GM23338 (cell line): ENCODE measurements around the gene BRD2. TPM values are rescaled to one million over a fixed set of nuclear protein-coding genes. Genes with fewer than 3 reads are reported as not detected.

Experiments
- ATAC-seq: fragments of 200-7000 bp; cut with Tn5 transposase; 3 replicates; pipeline ENCODE4 v1.9.1; 2020
- DNase-seq: peaks from one replicate; pipeline ENCODE4 v3.0.0-alpha.2; 2015; ENCODE audit warnings: low spot score
- H2AFZ ChIP-seq: fragments of 200-600 bp; sonication (generic); 2 replicates; pipeline ENCODE4 v1.8.0; 2016; ENCODE audit warnings: antibody characterized with exemption, mild to moderate bottlenecking, moderate library complexity
- H3F3A ChIP-seq: fragments of 200-600 bp; sonication (generic); replicated peaks from 2 replicates; pipeline ENCODE4 v1.8.0; 2017; ENCODE audit warnings: antibody characterized with exemption, mixed run types, low read depth
- H3K27ac ChIP-seq: fragments of 200-600 bp; sonication (generic); 2 replicates; pipeline ENCODE4 v1.6.1; 2016; ENCODE audit warnings: low read depth
- H3K27me3 ChIP-seq: fragments of 200-600 bp; sonication (generic); 2 replicates; pipeline ENCODE4 v1.8.0; 2016; ENCODE audit warnings: mild to moderate bottlenecking, mixed run types, moderate library complexity; ENCODE audit not compliant: insufficient read depth
- H3K36me3 ChIP-seq: fragments of 200-600 bp; sonication (generic); 2 replicates; pipeline ENCODE4 v1.8.0; 2016; ENCODE audit warnings: mild to moderate bottlenecking; ENCODE audit not compliant: insufficient read depth
- H3K4me1 ChIP-seq: fragments of 200-600 bp; sonication (generic); 2 replicates; pipeline ENCODE4 v1.8.0; 2016; ENCODE audit warnings: mild to moderate bottlenecking, moderate library complexity; ENCODE audit not compliant: insufficient read depth
- H3K4me2 ChIP-seq: fragments of 200-600 bp; sonication (generic); 2 replicates; pipeline ENCODE4 v1.7.1; 2017; ENCODE audit warnings: mixed run types
- H3K4me3 ChIP-seq: fragments of 200-600 bp; sonication (generic); 2 replicates; pipeline ENCODE4 v1.6.1; 2016; ENCODE audit warnings: mixed run types
- H3K79me2 ChIP-seq: fragments of 200-600 bp; sonication (generic); replicated peaks from 2 replicates; pipeline ENCODE4 v1.8.0; 2017; ENCODE audit warnings: mild to moderate bottlenecking; ENCODE audit not compliant: insufficient read depth
- H3K9me2 ChIP-seq: fragments of 200-600 bp; sonication (generic); 2 replicates; pipeline ENCODE4 v1.8.0; 2017; ENCODE audit not compliant: insufficient read depth
- H4K20me1 ChIP-seq: fragments of 200-600 bp; sonication (generic); replicated peaks from 2 replicates; pipeline ENCODE4 v1.8.0; 2017; ENCODE audit warnings: mild to moderate bottlenecking; ENCODE audit not compliant: insufficient read depth
- H3K27ac Mint-ChIP-seq: 2 replicates; pipeline ENCODE4 v1.8.0; 2020; ENCODE audit warnings: inconsistent platforms, mild to moderate bottlenecking, moderate library complexity, mixed read lengths
- H3K27me3 Mint-ChIP-seq: 3 replicates; pipeline ENCODE4 v1.8.0; 2022; ENCODE audit warnings: low read depth, mild to moderate bottlenecking, moderate library complexity, mixed read lengths, inconsistent platforms; ENCODE audit not compliant: insufficient read depth, poor library complexity
- H3K36me3 Mint-ChIP-seq: 3 replicates; pipeline ENCODE4 v1.8.0; 2021; ENCODE audit warnings: low read depth, mild to moderate bottlenecking, inconsistent platforms, moderate library complexity, mixed read lengths
- H3K4me1 Mint-ChIP-seq: 3 replicates; pipeline ENCODE4 v1.8.0; 2020; ENCODE audit warnings: mild to moderate bottlenecking, inconsistent platforms, mixed read lengths
- H3K4me3 Mint-ChIP-seq: 3 replicates; pipeline ENCODE4 v1.8.0; 2021; ENCODE audit warnings: moderate library complexity, mild to moderate bottlenecking, inconsistent platforms, mixed read lengths
- H3K9me3 Mint-ChIP-seq: 3 replicates; pipeline ENCODE4 v1.8.0; 2020; ENCODE audit warnings: moderate library complexity, mild to moderate bottlenecking, inconsistent platforms, mixed read lengths
- EZH2 ChIP-seq: fragments of 200-600 bp; sonication (generic); IDR thresholded peaks from one replicate; pipeline ENCODE4 v1.8.0; 2017; ENCODE audit warnings: antibody characterized with exemption, mild to moderate bottlenecking, low read depth; ENCODE audit not compliant: unreplicated experiment
- polyA plus RNA-seq: library from polyadenylated mRNA; unstranded; fragments of >200 nt; fragmentation: Nextera tagmentation; extraction: Ambion mirVana; gene quantifications from 2 replicates; pipeline ENCODE4 v1.2.1, GENCODE V29; 2016
- total RNA-seq: library from RNA; depleted of rRNA; stranded (reverse); fragments of >200 nt; shearing (Covaris generic); gene quantifications from 2 replicates; pipeline ENCODE4 v1.2.3, GENCODE V29; 2014
- TF ChIP-seq, protein P1 (sequence below): fragments of 250-450 bp; sonication (Bioruptor Pico); IDR thresholded peaks from 2 replicates; pipeline ENCODE4 v1.5.0; 2020; ENCODE audit warnings: mild to moderate bottlenecking, moderate library complexity
- TF ChIP-seq, protein P2 (sequence below): IDR thresholded peaks from one replicate; pipeline ENCODE4 v1.6.1; 2018; ENCODE audit warnings: antibody characterized with exemption; ENCODE audit not compliant: unreplicated experiment

Gene BRD2
- total and polyA plus RNA-seq, 2 experiments from 2014 or later = 84.9 to 169 TPM

DNA sequence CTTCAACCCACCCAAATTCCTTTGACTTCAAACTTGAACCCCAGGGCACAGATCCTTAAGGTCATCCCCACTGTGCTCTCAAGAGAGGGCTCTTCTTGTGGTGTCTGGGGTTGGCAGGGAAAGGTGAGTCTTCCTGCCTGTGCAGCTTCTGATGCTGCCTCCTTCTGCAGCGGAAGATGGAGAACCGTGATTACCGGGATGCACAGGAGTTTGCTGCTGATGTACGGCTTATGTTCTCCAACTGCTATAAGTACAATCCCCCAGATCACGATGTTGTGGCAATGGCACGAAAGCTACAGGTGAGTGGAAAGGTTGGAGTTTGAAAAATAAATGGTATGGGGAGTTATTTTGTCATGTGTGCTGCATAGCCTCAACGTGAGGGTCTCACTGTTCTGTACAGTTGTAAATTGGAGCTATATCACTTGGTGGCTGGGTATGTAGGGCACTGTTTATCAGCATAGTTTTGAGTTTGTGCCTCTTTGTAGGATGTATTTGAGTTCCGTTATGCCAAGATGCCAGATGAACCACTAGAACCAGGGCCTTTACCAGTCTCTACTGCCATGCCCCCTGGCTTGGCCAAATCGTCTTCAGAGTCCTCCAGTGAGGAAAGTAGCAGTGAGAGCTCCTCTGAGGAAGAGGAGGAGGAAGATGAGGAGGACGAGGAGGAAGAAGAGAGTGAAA is 9.0 kb downstream of the BRD2 start (continued):
- TF ChIP-seq, protein P1, sequence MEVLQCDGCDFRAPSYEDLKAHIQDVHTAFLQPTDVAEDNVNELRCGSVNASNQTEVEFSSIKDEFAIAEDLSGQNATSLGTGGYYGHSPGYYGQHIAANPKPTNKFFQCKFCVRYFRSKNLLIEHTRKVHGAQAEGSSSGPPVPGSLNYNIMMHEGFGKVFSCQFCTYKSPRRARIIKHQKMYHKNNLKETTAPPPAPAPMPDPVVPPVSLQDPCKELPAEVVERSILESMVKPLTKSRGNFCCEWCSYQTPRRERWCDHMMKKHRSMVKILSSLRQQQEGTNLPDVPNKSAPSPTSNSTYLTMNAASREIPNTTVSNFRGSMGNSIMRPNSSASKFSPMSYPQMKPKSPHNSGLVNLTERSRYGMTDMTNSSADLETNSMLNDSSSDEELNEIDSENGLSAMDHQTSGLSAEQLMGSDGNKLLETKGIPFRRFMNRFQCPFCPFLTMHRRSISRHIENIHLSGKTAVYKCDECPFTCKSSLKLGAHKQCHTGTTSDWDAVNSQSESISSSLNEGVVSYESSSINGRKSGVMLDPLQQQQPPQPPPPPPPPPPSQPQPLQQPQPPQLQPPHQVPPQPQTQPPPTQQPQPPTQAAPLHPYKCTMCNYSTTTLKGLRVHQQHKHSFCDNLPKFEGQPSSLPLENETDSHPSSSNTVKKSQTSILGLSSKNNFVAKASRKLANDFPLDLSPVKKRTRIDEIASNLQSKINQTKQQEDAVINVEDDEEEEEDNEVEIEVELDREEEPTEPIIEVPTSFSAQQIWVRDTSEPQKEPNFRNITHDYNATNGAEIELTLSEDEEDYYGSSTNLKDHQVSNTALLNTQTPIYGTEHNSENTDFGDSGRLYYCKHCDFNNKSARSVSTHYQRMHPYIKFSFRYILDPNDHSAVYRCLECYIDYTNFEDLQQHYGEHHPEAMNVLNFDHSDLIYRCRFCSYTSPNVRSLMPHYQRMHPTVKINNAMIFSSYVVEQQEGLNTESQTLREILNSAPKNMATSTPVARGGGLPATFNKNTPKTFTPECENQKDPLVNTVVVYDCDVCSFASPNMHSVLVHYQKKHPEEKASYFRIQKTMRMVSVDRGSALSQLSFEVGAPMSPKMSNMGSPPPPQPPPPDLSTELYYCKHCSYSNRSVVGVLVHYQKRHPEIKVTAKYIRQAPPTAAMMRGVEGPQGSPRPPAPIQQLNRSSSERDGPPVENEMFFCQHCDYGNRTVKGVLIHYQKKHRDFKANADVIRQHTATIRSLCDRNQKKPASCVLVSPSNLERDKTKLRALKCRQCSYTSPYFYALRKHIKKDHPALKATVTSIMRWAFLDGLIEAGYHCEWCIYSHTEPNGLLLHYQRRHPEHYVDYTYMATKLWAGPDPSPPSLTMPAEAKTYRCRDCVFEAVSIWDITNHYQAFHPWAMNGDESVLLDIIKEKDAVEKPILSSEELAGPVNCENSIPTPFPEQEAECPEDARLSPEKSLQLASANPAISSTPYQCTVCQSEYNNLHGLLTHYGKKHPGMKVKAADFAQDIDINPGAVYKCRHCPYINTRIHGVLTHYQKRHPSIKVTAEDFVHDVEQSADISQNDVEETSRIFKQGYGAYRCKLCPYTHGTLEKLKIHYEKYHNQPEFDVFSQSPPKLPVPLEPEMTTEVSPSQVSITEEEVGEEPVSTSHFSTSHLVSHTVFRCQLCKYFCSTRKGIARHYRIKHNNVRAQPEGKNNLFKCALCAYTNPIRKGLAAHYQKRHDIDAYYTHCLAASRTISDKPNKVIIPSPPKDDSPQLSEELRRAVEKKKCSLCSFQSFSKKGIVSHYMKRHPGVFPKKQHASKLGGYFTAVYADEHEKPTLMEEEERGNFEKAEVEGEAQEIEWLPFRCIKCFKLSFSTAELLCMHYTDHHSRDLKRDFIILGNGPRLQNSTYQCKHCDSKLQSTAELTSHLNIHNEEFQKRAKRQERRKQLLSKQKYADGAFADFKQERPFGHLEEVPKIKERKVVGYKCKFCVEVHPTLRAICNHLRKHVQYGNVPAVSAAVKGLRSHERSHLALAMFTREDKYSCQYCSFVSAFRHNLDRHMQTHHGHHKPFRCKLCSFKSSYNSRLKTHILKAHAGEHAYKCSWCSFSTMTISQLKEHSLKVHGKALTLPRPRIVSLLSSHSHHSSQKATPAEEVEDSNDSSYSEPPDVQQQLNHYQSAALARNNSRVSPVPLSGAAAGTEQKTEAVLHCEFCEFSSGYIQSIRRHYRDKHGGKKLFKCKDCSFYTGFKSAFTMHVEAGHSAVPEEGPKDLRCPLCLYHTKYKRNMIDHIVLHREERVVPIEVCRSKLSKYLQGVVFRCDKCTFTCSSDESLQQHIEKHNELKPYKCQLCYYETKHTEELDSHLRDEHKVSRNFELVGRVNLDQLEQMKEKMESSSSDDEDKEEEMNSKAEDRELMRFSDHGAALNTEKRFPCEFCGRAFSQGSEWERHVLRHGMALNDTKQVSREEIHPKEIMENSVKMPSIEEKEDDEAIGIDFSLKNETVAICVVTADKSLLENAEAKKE (CRISPR knock-in tag) = no peak

DNA sequence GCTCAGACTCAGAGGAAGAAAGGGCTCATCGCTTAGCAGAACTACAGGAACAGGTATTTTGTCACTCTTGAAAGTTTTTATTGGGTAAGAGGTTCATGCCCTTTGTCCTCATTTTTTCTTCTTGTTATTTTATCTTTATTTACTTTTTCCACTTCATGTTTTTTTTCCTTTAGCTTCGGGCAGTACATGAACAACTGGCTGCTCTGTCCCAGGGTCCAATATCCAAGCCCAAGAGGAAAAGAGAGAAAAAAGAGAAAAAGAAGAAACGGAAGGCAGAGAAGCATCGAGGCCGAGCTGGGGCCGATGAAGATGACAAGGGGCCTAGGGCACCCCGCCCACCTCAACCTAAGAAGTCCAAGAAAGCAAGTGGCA is 9.5 kb downstream of the BRD2 start:
- no peak overlapping the region for H3K4me3 ChIP-seq
- H2AFZ ChIP-seq = no peak overlapping the region
- ATAC-seq = no peak
- H3F3A ChIP-seq = peaks cover 92% of the 10 kb centered on the region
- no peak for DNase-seq
- Mint-ChIP-seq H3K4me3 (peak overlapping the region; percentile 29; the same call in 2 of the 3 replicates), H3K4me1 (peaks cover 52% of the 10 kb centered on the region), H3K36me3 (peaks cover 93% of the 10 kb centered on the region), H3K9me3 (peaks cover 10% of the 10 kb centered on the region), H3K27ac (no peak overlapping the region), H3K27me3 (peaks cover 48% of the 10 kb centered on the region)
- H3K4me1 ChIP-seq = peaks cover 31% of the 10 kb centered on the region; the same call in 1 of the 2 replicates
- peaks cover 64% of the 10 kb centered on the region for H3K79me2 ChIP-seq
- no peaks in the 10 kb centered on the region for H3K9me2 ChIP-seq
- no peaks in the 10 kb centered on the region for H3K27me3 ChIP-seq
- peaks cover 93% of the 10 kb centered on the region for H4K20me1 ChIP-seq
- peaks cover 79% of the 10 kb centered on the region for H3K36me3 ChIP-seq
- H3K4me2 ChIP-seq = no peak overlapping the region
- TF ChIP-seq, protein P2, sequence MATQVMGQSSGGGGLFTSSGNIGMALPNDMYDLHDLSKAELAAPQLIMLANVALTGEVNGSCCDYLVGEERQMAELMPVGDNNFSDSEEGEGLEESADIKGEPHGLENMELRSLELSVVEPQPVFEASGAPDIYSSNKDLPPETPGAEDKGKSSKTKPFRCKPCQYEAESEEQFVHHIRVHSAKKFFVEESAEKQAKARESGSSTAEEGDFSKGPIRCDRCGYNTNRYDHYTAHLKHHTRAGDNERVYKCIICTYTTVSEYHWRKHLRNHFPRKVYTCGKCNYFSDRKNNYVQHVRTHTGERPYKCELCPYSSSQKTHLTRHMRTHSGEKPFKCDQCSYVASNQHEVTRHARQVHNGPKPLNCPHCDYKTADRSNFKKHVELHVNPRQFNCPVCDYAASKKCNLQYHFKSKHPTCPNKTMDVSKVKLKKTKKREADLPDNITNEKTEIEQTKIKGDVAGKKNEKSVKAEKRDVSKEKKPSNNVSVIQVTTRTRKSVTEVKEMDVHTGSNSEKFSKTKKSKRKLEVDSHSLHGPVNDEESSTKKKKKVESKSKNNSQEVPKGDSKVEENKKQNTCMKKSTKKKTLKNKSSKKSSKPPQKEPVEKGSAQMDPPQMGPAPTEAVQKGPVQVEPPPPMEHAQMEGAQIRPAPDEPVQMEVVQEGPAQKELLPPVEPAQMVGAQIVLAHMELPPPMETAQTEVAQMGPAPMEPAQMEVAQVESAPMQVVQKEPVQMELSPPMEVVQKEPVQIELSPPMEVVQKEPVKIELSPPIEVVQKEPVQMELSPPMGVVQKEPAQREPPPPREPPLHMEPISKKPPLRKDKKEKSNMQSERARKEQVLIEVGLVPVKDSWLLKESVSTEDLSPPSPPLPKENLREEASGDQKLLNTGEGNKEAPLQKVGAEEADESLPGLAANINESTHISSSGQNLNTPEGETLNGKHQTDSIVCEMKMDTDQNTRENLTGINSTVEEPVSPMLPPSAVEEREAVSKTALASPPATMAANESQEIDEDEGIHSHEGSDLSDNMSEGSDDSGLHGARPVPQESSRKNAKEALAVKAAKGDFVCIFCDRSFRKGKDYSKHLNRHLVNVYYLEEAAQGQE = no peak
- no peak for TF ChIP-seq EZH2
- H3K27ac ChIP-seq = no peak overlapping the region
